GM21576 (cell line): ENCODE measurements around the gene GPAT3.
"Not testable (repeated sequence)": the region's sequence is repeated elsewhere in the genome, so short reads cannot be mapped to it uniquely, and the experiment has no call there.

Source experiments
- ATAC-seq: cut with Tn5 transposase; IDR thresholded peaks from one replicate; pipeline ENCODE4 v1.9.1; 2021; ENCODE audit warnings: mild to moderate bottlenecking, moderate library complexity; ENCODE audit not compliant: unreplicated experiment

GPAT3 gene

DNA sequence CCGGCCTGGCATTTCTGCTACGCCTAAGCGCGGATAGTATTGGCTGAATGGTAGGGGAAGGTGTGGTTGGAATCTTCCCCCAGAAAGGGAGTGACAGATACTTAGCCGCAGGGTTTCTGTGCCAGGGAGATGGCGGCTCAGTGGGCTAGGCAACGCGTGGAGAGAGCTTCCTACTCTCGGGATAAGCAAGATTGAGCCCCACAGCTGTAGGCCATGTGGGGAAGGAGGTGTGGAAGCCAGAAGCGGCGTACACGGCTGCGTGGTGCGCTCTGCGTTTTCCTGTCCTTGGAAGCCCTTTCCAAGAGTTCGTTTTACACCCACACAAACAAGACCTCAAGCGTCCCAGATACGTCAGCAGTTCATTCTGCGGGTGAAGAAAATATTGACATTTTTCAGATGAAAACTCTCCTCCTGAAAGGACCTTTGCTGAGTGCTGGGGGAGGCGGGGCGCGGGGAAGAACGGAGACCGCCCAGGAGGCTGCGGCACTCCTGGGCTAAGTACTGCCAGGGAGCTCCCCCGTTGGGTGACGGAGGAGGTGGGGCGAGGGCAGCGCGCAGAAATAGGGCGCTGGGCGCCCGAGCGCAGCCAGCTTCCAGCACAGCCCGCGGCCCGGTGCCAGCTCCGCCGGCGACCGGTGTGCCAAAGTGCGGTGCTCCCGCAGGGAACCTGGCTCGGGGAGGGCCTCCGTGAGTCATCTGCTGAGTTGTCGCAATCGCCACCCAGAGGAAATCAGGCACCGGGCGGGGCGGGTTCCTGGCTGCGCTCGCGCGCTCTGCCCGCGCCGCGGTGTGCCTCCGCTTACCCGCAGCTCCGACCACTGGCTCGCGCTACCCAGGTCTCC, at the start of gene GPAT3:
GPAT3 (plus strand) TSS at position 589 of the 842 bp plus-strand sequence. CDS start 515 bp downstream, outside the sequence.
- peak; percentile 74 for ATAC-seq

DNA sequence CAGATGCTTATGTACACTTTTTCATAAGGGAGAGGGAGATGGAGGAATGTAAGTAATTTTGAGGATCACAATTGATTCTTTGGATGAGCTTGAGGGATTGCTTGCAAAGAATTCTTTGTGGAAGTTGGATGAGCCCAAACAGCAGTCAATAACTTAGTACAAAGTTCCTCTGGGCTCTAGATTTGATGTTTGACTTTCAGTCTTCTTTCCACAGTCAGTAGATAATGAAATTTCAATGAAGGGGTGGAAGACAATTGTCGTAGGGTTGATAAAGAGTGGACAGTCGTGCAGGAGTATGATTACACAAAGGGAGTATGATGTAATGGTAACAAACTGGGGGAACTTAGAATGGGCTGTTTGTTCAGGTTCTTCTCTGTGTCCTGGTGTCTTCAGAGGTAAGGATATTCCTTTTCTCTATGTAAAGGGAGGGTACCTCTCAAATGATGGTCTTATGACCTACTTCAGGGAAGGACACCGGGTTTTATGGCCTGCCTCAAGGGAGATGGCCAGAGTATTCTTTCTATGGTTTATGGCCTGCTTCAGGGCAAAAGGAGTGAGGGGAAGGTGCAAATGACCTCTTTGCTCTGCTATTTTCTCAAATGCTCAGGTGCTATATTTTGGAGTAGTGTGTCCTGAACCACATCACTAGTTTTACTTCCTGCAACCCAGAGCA, 49.3 kb upstream of the GPAT3 start:
- no peak for ATAC-seq

DNA sequence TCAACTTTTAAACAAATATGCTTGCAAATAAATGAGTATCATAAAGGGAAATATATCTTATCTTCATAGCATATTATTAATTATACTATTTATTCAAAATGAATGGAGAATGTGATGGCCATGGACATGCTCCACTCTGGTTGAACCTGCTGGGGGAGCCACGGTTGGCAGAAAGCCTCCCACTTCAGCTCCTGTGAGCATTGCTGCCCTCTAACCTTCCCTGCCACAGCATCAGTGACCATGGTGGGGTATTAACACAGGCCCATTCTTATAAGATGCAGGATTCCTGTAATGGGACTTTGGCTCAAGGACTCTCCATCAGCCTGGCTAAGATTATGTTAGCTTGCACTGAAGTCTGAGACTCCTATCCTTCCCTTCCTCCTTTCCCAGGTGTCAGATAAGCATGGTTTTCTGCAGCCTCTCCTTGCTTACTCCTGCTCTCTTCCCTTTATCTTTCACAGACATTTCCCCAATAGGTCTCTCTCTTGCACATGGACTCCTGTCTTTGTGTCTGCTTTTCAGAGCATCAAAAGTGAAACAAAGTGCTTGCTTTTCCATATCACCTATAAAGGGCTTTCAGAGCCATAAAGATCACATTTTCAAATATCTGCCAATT, 46.1 kb upstream of the GPAT3 start:
- ATAC-seq, result no peak

- ATAC-seq, result peak; percentile 71
These were observed 44.9 kb upstream of the GPAT3 start for GRCh38 chr4:83490876-83491450.

DNA sequence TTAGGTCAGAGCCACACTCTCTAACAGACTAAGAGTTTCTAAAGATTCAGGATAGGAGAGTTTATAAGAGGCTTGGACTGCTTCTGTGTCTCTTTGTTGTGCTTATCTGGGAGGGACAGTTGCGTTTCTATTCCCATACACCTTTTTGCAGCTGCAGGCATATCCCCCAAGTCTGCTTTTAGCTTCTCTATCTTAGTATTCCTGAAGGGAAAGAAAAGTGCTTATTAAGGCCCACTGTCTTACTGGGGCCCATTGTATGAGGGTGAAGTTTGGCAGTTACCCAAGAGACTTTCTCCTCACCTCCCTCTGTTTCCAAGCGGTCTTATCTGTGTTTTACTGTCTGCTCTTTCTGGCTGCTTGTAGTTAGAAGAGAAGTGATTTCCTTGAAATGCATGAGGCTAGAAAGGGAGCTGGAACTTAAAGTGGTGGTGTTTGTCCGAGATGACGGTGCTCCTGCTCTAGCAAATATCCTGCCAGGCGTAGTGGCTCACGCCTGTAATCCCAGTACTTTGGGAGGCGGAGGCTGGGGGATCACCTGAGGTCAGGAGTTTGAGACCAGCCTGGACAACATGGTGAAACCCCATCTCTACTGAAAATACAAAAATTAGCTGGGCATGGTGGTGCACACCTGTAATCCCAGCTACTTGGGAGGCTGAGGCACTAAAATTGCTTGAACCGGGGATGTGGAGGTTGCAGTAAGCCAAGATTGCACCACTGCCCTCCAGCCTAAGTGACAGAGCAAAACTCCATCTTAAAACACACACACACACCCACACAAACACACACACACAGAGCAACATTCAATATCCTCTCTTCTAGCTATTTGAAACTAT, 39.6 kb upstream of the GPAT3 start:
- not testable (repeated sequence) for ATAC-seq

GRCh38 chr4:83498187-83498586, 37.7 kb upstream of the GPAT3 start:
- no peak for ATAC-seq

DNA sequence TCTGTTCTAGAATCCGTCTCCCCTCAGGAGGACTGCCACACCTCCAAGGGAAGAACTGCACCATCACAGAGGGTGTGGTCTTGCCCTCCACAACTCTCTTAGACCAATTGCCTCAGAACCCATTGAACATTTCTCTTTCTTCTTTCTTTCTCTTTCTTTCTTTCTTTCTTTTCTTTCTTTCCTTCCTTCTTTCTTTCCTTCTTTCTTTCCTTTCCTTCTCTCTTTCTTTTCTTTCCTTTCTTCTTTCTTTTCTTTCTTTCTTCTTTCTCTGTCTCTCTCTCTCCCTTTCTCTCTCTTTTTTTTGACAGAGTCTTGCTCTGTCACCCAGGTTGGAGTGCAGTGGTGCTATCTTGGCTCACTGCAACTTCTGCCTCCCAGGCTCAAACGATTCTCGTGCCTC, 34.2 kb upstream of the GPAT3 start:
- ATAC-seq, result not testable (repeated sequence)

DNA sequence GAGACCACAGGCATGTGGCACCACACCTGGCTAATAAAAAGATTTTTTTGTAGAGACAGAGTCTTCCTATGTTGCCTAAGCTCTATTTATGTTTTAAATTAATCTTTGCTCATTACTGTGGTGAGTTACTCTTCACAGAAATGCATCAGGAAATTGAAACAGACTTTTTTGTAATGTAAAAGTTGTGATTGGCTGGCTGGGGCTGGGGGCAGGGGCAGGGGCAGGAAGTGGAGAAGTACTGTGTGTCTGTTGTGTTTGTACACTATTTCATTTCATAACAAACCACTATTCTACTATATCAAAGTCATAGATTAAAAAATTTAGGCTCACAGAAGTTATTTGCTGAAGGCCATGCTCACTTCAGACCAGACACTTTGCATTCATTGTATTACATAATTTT, 31.9 kb upstream of the GPAT3 start:
- ATAC-seq, result no peak

DNA sequence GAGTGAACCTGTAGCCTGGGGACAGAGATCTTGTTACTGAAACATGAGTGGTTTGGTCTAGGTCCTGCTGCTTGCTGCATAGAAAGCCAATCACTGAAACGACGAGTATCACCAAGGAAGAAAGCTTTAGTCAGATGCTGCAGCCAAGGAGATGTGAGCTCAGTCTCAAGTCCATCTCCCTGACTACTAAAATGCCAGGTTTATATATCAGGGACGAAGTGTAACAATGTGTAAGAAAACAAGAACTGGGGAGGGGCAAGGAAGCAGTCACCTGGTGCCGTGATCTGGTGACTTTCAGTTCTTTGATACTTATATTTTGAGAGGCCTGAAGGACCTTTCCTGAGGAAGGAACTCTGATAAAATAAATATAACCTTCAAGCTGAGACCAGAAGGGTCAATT, 31.4 kb upstream of the GPAT3 start:
- no peak for ATAC-seq

- no peak for ATAC-seq
These were observed 30.9 kb upstream of the GPAT3 start for GRCh38 chr4:83504996-83505395.

GRCh38 chr4:83509156-83509585, 26.7 kb upstream of the GPAT3 start:
- ATAC-seq, result not testable (repeated sequence)

DNA sequence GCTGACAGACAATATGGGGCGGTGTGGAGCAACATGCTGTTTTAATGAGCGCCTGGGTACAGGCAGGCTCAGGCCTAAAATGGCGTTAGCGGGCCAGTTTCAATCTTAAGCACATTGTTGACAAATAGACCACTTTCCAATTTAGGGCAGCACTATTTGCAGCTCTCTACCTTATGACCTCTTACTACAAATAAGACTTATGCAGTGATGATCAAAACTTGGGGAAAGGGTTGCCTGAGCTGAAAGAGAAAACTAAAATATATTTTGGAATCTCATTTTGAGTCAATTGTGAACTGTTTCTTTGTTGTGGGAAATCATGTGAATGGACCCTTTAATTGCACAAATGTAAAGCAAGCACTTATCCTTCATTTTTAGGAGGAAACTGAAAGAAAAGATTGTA, 25.5 kb upstream of the GPAT3 start:
- no peak for ATAC-seq

DNA sequence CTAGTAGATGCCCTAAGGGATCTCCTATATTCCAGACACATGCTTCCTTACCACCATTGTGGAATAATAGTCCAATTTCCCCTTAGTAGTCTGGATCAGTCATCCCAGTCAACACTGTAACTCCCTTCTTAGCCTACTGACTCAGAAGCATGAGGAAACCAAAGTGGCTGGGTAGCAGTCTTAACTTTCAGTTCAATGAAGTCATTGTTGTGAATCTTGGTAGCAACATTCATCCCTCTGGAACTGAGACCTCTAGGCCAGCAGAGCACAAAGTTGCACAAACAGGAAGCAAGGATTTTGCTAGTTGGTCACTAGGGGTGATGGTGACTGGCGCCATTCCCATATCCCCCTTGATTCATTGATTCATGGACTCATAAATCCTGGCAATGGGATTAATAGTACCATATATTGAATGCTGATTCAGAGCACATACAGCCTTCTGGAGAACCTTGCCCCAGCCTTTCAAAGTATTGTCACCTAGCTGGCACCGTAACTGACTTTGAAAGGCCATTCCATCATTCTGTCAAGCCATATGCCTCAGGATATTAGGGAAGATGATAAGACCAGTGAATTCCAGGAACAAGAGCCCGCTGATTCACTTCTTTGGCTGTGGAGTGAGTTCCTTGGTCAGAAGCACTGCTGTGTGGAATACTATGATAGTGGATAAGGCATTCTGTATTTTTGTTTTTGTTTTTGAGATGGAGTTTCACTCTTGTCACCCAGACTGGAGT, 19.7 kb upstream of the GPAT3 start:
- no peak for ATAC-seq

- no peak for ATAC-seq
These were observed 13.7 kb upstream of the GPAT3 start for GRCh38 chr4:83522239-83522638.

GRCh38 chr4:83527671-83528070, 8.2 kb upstream of the GPAT3 start:
- ATAC-seq, result no peak

DNA sequence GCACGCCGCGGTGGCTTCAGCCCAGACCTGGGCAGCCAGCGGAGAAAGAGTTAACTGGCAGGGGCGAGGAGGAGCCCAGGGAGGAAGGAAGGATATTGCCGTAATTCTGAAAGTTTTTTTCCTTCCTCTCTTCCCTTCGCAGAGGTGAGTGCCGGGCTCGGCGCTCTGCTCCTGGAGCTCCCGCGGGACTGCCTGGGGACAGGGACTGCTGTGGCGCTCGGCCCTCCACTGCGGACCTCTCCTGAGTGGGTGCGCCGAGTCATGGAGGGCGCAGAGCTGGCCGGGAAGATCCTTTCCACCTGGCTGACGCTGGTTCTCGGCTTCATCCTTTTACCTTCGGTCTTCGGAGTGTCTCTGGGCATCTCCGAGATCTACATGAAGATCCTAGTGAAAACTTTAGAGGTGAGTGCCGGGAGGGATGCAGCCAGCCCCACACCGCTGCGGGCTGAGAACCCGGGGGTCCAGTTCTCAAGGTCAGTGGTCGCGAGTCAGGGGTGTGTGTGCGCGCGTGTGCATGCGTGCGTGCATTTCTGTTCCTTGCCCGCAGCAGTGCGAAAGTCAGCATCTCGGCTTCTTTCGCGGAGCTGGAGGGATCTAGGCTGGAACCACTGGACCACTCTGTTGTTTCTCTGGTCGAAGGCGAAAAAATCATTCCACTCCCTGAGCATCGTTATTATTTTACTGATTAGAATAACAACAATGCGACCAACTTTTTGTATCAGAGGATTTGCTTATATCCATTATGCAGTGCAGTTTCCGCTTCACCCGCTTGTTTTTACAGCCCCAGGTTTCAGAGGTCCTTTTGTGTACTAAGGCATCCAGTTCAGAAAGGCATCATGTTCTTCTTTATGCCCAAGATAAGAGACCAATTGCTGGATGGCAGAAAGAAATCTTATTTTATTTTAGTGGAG, 709 bp downstream of the GPAT3 start:
- peak; percentile 7 for ATAC-seq

DNA sequence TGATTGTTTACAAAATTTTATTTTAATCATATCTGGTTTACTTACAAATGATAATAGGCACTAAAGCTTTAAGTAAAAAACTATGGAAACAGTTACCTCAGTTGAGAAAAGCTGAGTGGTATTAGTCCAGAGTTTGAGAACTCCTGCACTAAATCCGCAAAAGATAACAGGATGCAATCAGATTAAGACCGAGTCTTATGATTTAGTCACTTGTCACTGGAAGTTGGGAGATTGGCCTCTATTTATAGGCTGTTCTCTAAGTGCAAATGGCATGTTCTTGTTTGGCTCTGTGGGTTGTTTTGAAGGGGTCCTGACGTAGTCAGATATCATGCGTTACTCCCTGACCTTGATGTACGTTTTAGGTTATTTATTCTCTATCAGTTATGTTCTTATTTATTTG, 6.3 kb downstream of the GPAT3 start:
- no peak for ATAC-seq

GRCh38 chr4:83546786-83547185, 10.9 kb downstream of the GPAT3 start:
- no peak for ATAC-seq
